RWPE2 (cell line): ENCODE measurements around the gene OR6S1.
"Not testable (repeated sequence)": the region's sequence is repeated elsewhere in the genome, so short reads cannot be mapped to it uniquely, and the experiment has no call there.

Experiments
- ATAC-seq: fragments of 200-7000 bp; cut with Tn5 transposase; 3 replicates; pipeline ENCODE4 v1.9.1; 2021; ENCODE audit warnings: low read depth
- DNase-seq: peaks from one replicate; pipeline ENCODE4 v3.0.0-alpha.2; 2020; ENCODE audit warnings: low spot score
- H3K27ac ChIP-seq: fragments of 450-650 bp; 2 replicates; pipeline ENCODE4 v1.5.1; 2017; ENCODE audit warnings: mild to moderate bottlenecking; ENCODE audit not compliant: poor library complexity, severe bottlenecking
- H3K27me3 ChIP-seq: fragments of 250-450 bp; sonication (Bioruptor Pico); 2 replicates; pipeline ENCODE4 v1.5.1; 2021; ENCODE audit warnings: mild to moderate bottlenecking, moderate library complexity; ENCODE audit not compliant: insufficient read depth, poor library complexity, severe bottlenecking
- H3K36me3 ChIP-seq: fragments of 250-450 bp; sonication (Bioruptor Pico); 2 replicates; pipeline ENCODE4 v1.5.1; 2020; ENCODE audit warnings: low read depth, mild to moderate bottlenecking, moderate library complexity
- H3K4me1 ChIP-seq: fragments of 250-450 bp; sonication (Bioruptor Pico); 2 replicates; pipeline ENCODE4 v1.5.1; 2021; ENCODE audit warnings: mild to moderate bottlenecking, moderate library complexity; ENCODE audit not compliant: insufficient read depth, poor library complexity, severe bottlenecking
- H3K4me3 ChIP-seq: fragments of 250-450 bp; sonication (Bioruptor Pico); 2 replicates; pipeline ENCODE4 v1.5.1; 2021; ENCODE audit warnings: mild to moderate bottlenecking, moderate library complexity; ENCODE audit not compliant: severe bottlenecking
- H3K9me3 ChIP-seq: fragments of 250-450 bp; sonication (Bioruptor Pico); 2 replicates; pipeline ENCODE4 v1.5.1; 2021; ENCODE audit warnings: mild to moderate bottlenecking, moderate library complexity; ENCODE audit not compliant: severe bottlenecking
- TF ChIP-seq, protein P1 (sequence below): fragments of 450-650 bp; IDR thresholded peaks from one replicate; pipeline ENCODE4 v1.5.1; 2017; ENCODE audit warnings: mild to moderate bottlenecking, moderate library complexity; ENCODE audit not compliant: poor library complexity, severe bottlenecking

OR6S1 gene

DNA sequence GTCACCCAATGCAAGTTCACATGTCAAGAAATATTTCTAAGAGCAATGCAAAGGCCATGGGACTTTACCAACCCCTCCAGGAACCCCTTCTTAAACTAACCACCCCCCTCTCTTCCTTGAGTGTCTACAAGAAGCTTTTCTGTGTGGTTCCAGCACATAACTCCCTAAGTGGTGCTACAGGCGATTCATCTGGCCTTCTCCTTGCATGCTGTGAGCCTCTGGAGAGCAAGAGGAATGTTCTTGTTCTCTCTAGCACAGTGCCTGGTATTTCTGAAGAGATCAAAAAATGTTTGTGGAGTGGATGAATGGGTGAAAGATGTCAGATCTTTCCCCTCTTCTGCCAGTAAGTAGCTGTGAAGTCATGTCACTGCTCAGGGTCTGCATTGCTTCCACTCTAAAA, 44.4 kb downstream of the OR6S1 start:
- TF ChIP-seq, protein P1, sequence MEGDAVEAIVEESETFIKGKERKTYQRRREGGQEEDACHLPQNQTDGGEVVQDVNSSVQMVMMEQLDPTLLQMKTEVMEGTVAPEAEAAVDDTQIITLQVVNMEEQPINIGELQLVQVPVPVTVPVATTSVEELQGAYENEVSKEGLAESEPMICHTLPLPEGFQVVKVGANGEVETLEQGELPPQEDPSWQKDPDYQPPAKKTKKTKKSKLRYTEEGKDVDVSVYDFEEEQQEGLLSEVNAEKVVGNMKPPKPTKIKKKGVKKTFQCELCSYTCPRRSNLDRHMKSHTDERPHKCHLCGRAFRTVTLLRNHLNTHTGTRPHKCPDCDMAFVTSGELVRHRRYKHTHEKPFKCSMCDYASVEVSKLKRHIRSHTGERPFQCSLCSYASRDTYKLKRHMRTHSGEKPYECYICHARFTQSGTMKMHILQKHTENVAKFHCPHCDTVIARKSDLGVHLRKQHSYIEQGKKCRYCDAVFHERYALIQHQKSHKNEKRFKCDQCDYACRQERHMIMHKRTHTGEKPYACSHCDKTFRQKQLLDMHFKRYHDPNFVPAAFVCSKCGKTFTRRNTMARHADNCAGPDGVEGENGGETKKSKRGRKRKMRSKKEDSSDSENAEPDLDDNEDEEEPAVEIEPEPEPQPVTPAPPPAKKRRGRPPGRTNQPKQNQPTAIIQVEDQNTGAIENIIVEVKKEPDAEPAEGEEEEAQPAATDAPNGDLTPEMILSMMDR, result no peak
- Histone ChIP-seq H3K27ac (no peak overlapping the region), H3K4me3 (no peak overlapping the region), H3K36me3 (no peaks in the 10 kb centered on the region), H3K27me3 (no peaks in the 10 kb centered on the region), H3K4me1 (no peaks in the 10 kb centered on the region), H3K9me3 (no peaks in the 10 kb centered on the region)
- no peak for ATAC-seq
- no peak for DNase-seq

DNA sequence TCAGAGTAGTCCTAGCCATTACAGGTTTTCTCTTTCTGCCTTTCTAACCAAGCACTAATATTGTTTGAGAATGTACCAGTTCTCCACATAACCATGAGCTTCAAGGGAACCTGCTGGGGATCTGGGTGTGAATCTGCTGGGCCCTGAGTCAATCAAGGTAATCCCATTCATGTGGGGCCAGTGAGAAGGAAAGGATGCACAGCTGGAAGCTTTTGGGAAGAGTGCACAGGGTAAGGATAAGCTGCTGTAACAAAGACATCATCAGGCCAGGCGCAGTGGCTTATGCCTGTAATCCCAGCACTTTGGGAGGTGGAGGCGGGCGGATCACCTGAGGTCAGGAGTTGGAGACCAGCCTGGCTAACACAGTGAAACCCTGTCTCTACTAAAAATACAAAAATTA, 45.8 kb downstream of the OR6S1 start:
- H3K4me1 ChIP-seq, ATAC-seq, H3K9me3 ChIP-seq, H3K27me3 ChIP-seq, H3K27ac ChIP-seq, H3K4me3 ChIP-seq, H3K36me3 ChIP-seq, DNase-seq: not testable (repeated sequence)

DNA sequence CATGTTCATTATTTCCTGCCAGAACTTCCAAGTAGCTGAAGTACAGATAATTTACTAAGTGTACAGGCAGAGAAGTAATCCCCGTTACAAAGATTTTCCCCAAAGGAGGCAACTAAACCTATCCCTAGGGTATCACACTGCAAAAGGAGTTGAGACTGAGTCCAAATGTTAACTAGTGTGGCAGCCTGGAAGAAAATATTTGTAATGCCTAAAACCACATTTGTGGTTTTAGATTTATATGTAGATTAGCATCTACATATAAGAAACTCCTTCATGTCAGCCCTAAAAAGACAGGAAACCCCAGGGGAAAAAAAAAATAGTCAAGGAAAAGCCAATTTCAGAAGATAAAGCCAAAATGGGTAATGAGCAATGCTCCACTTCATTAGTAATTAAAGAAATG, 48.9 kb downstream of the OR6S1 start:
- DNase-seq, result no peak
- H3K4me1 ChIP-seq, result no peaks in the 10 kb centered on the region
- H3K9me3 ChIP-seq, result no peaks in the 10 kb centered on the region
- no peak overlapping the region for H3K27ac ChIP-seq
- ATAC-seq, result no peak
- no peak overlapping the region for H3K4me3 ChIP-seq
- H3K27me3 ChIP-seq, result no peaks in the 10 kb centered on the region
- TF ChIP-seq, protein P1, result no peak
- no peaks in the 10 kb centered on the region for H3K36me3 ChIP-seq

DNA sequence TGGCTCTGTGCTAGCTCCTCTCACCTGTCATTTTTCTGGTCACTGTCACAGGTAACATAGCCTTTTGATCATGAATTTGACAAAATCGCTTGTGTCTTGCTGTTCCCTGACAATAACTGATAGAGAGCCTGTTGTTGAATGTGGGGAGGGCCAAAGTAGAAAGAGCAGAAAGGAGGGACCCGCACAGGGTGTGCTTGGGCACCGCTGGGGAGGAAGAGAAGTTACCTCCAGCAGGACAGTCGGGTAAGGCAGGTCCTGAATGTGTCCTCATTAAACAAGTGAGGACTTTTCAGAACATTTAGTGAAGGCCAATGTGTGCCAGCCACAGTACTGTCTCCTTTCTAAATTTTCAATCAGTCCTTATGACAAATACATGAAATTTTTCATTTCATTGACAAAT, 50.3 kb downstream of the OR6S1 start, which contains the start of gene RNASE12:
Gene RNASE12 (minus strand): TSS at position 142 of the 400 bp plus-strand sequence. CDS start 653 bp downstream, outside the sequence.
- H3K27me3 ChIP-seq, result peaks cover 5% of the 10 kb centered on the region
- H3K36me3 ChIP-seq, result no peaks in the 10 kb centered on the region
- TF ChIP-seq, protein P1, result no peak
- H3K9me3 ChIP-seq, result no peaks in the 10 kb centered on the region
- no peak for ATAC-seq
- no peak within 1 kb of the TSS for H3K4me3 ChIP-seq
- no peaks in the 10 kb centered on the region for H3K4me1 ChIP-seq
- DNase-seq, result no peak
- no peak within 1 kb of the TSS for H3K27ac ChIP-seq
